Measurements from ENCODE around the gene NLRC5.

Gene NLRC5

DNA sequence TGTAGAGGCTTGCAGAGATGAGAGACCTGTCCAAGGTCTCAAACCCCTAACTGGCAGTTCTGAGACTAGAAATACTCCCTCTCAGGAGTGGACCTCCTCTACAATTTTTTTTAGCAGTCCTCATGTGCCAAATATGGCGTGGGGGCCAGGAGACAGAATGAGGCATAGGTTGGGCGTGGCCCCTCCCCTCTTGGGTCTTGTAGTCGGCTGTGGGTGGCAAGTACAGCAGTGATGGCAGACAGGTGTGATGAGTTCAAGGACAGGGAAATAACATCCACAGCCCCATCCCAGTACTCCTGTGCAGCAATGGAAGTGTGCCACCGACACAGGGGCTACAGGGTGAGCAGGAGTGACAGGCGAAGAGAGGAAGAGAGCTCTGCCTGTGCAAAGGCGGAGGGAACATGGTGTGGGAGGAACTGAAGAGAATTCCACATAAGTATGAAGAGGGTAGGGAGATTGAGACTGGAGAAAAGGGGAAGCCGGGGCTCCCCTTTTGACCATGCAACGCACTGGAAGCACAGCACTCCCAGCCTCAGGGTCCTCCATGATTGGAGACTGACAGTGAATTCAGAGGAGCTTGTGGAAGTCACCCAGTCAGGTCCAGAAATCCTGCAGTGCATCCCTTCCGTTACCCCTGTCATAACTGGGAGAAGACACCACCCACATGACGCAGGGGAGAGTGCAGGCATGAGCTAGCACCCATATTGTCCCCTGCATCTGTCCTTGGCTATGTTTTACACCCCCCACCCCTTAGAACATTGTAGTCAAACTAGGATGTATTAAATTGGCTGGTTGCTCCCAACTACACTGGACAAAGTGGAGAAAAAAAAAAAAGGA lies 42.4 kb upstream of the NLRC5 start:
- Histone ChIP-seq H4K8ac (ENCODE audit: low read length) (no peak overlapping the region), H2AK5ac (ENCODE audit: low read length, severe bottlenecking) (peak overlapping the region; percentile 4), H3K27me3 (ENCODE audit: control insufficient read depth in 1 of 2, insufficient read depth in 1 of 2, low read length in 2 of 2) (no peaks in the 10 kb centered on the region), H3K18ac (ENCODE audit: low read depth in 1 of 2, low read length in 2 of 2) (no peak overlapping the region), H3K9me3 (ENCODE audit: control insufficient read depth, low read length) (no peaks in the 10 kb centered on the region), H3K14ac (ENCODE audit: low read length in 2 of 2) (no peak overlapping the region), H3K23ac (ENCODE audit: low read length in 2 of 2) (no peak overlapping the region), H2BK15ac (ENCODE audit: low read depth, poor library complexity, severe bottlenecking) (no peak overlapping the region), H3K9ac (ENCODE audit: low read length) (no peak overlapping the region), H2BK5ac (ENCODE audit: low read depth, low read length, poor library complexity, severe bottlenecking) (no peak overlapping the region), H3K4me1 (ENCODE audit: control insufficient read depth, insufficient read depth, low read depth, low read length) (peaks cover 13% of the 10 kb centered on the region), H3K4me2 (ENCODE audit: low read length, poor library complexity, severe bottlenecking) (no peak overlapping the region), H4K91ac (ENCODE audit: low read length) (no peak overlapping the region), H2BK12ac (ENCODE audit: low read length in 2 of 2) (no peak overlapping the region), H2AFZ (ENCODE audit: low read depth, low read length) (no peak overlapping the region), H3K27ac (ENCODE audit: low read length, poor library complexity, severe bottlenecking) (no peak overlapping the region), H3K79me1 (replicated peaks; ENCODE audit: low read length, poor library complexity, severe bottlenecking) (no peaks in the 10 kb centered on the region), H3K4ac (ENCODE audit: low read depth in 1 of 2, low read length in 2 of 2) (no peak overlapping the region), H3K36me3 (ENCODE audit: control insufficient read depth in 1 of 2, insufficient read depth in 2 of 2, low read depth in 1 of 2, low read length in 2 of 2) (peaks cover 21 to 49% of the 10 kb centered on the region in 2 experiments), H2BK120ac (ENCODE audit: low read depth, low read length) (no peak overlapping the region), H3K4me3 (ENCODE audit: insufficient read depth in 1 of 2, low read depth in 1 of 2, low read length in 2 of 2) (no peak overlapping the region)
- DNase-seq, result no peak
- WGBS, result 97% methylated on average over 9 of the region's 10 CpGs

DNA sequence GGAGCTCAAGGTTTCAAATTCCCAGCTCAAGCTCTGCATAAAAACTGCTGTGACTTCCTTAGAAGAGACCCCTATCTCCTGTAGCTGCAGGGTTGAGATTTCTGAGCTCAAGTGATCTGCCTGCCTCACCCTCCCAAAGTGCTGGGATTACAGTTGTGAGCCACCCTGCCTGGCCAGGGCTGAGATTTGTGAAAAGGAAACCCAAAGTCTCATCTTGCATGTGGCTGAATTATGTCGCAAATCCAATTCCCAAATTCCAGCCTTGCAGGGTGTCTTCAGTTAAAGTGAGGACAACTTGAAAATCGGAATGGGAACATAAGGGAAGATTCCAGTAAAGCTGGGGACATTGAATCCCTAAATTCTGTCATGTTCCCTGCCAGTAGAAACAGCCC lies 41.8 kb upstream of the NLRC5 start:
- Histone ChIP-seq H3K79me1 (replicated peaks; ENCODE audit: low read length, poor library complexity, severe bottlenecking) (no peaks in the 10 kb centered on the region), H2AFZ (ENCODE audit: low read depth, low read length) (no peak overlapping the region), H3K27ac (ENCODE audit: low read length, poor library complexity, severe bottlenecking) (no peak overlapping the region), H3K36me3 (ENCODE audit: control insufficient read depth in 1 of 2, insufficient read depth in 2 of 2, low read depth in 1 of 2, low read length in 2 of 2) (peaks cover 16 to 42% of the 10 kb centered on the region in 2 experiments), H4K8ac (ENCODE audit: low read length) (no peak overlapping the region), H3K14ac (ENCODE audit: low read length in 2 of 2) (no peak overlapping the region), H3K4me1 (ENCODE audit: control insufficient read depth, insufficient read depth, low read depth, low read length) (peaks cover 13% of the 10 kb centered on the region), H3K18ac (ENCODE audit: low read depth in 1 of 2, low read length in 2 of 2) (no peak overlapping the region), H3K4me2 (ENCODE audit: low read length, poor library complexity, severe bottlenecking) (no peak overlapping the region), H2AK5ac (ENCODE audit: low read length, severe bottlenecking) (no peak overlapping the region), H3K4ac (ENCODE audit: low read depth in 1 of 2, low read length in 2 of 2) (no peak overlapping the region), H2BK12ac (ENCODE audit: low read length in 2 of 2) (no peak overlapping the region), H2BK5ac (ENCODE audit: low read depth, low read length, poor library complexity, severe bottlenecking) (no peak overlapping the region), H3K23ac (ENCODE audit: low read length in 2 of 2) (no peak overlapping the region), H2BK120ac (ENCODE audit: low read depth, low read length) (no peak overlapping the region), H3K9ac (ENCODE audit: low read length) (no peak overlapping the region), H3K27me3 (ENCODE audit: control insufficient read depth in 1 of 2, insufficient read depth in 1 of 2, low read length in 2 of 2) (no peaks in the 10 kb centered on the region), H3K4me3 (ENCODE audit: insufficient read depth in 1 of 2, low read depth in 1 of 2, low read length in 2 of 2) (no peak overlapping the region), H4K91ac (ENCODE audit: low read length) (no peak overlapping the region), H3K9me3 (ENCODE audit: control insufficient read depth, low read length) (no peaks in the 10 kb centered on the region), H2BK15ac (ENCODE audit: low read depth, poor library complexity, severe bottlenecking) (no peak overlapping the region)
- DNase-seq, result no peak
- WGBS, result 96% methylated on average over 2 of the region's 2 CpGs

DNA sequence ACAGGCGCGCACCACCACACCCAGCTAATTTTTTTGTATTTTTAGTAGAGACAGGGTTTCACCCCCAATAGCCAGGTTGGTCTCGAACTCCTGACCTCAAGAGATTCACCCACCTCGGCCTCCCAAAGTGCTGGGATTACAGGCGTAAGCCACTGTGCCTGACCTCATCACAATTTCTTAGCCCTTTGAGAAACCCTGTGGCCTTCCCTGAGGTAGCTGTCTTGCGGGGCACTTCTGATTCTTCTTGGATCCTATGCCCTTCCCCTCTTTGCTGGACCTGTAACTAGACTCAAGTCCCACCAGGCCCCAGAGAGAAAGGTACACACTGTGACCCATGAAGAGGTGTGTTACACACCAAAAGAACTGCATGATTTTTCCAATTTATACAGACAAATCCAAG lies 41.1 kb upstream of the NLRC5 start:
- Histone ChIP-seq H2BK15ac (ENCODE audit: low read depth, poor library complexity, severe bottlenecking) (no peak overlapping the region), H3K36me3 (ENCODE audit: control insufficient read depth in 1 of 2, insufficient read depth in 2 of 2, low read depth in 1 of 2, low read length in 2 of 2) (peaks cover 10 to 36% of the 10 kb centered on the region in 2 experiments), H3K9me3 (ENCODE audit: control insufficient read depth, low read length) (no peaks in the 10 kb centered on the region), H3K4ac (ENCODE audit: low read depth in 1 of 2, low read length in 2 of 2) (no peak overlapping the region), H3K4me2 (ENCODE audit: low read length, poor library complexity, severe bottlenecking) (no peak overlapping the region), H3K4me1 (ENCODE audit: control insufficient read depth, insufficient read depth, low read depth, low read length) (peaks cover 13% of the 10 kb centered on the region), H2BK120ac (ENCODE audit: low read depth, low read length) (no peak overlapping the region), H3K23ac (ENCODE audit: low read length in 2 of 2) (no peak overlapping the region), H3K79me1 (replicated peaks; ENCODE audit: low read length, poor library complexity, severe bottlenecking) (no peaks in the 10 kb centered on the region), H2AK5ac (ENCODE audit: low read length, severe bottlenecking) (no peak overlapping the region), H2AFZ (ENCODE audit: low read depth, low read length) (no peak overlapping the region), H3K18ac (ENCODE audit: low read depth in 1 of 2, low read length in 2 of 2) (no peak overlapping the region), H2BK5ac (ENCODE audit: low read depth, low read length, poor library complexity, severe bottlenecking) (no peak overlapping the region), H3K9ac (ENCODE audit: low read length) (no peak overlapping the region), H3K27me3 (ENCODE audit: control insufficient read depth in 1 of 2, insufficient read depth in 1 of 2, low read length in 2 of 2) (no peaks in the 10 kb centered on the region), H4K91ac (ENCODE audit: low read length) (no peak overlapping the region), H4K8ac (ENCODE audit: low read length) (no peak overlapping the region), H3K14ac (ENCODE audit: low read length in 2 of 2) (no peak overlapping the region), H3K4me3 (ENCODE audit: insufficient read depth in 1 of 2, low read depth in 1 of 2, low read length in 2 of 2) (no peak overlapping the region), H3K27ac (ENCODE audit: low read length, poor library complexity, severe bottlenecking) (no peak overlapping the region), H2BK12ac (ENCODE audit: low read length in 2 of 2) (no peak overlapping the region)
- DNase-seq, result no peak
- WGBS, result 97% methylated on average over 6 of the region's 6 CpGs

DNA sequence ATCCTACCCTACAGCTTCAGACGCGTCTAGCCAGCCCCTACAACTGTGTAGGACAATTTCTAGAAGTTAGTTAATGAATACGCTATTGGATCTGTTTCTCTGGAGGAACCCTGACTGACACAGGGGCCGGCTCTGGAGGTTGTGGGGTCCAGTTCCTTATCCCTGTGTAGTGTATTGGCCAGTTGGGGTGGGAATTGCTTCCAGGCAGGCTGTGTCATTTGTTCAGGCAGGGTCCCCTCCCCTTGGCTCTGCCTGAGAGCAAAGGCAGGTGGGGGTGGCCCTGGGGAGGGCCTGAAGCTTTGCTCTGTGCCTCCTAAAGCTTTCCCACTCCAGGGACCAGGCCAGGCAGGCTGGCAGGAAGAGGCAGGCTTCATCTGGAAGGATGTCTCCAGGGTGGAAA lies 39.3 kb upstream of the NLRC5 start:
- H2BK5ac ChIP-seq (ENCODE audit: low read depth, low read length, poor library complexity, severe bottlenecking), result no peak overlapping the region
- H3K9ac ChIP-seq (ENCODE audit: low read length), result no peak overlapping the region
- H2BK12ac ChIP-seq (ENCODE audit: low read length in 2 of 2), result no peak overlapping the region
- no peaks in the 10 kb centered on the region for H3K27me3 ChIP-seq (ENCODE audit: control insufficient read depth in 1 of 2, insufficient read depth in 1 of 2, low read length in 2 of 2)
- no peaks in the 10 kb centered on the region for H3K9me3 ChIP-seq (ENCODE audit: control insufficient read depth, low read length)
- no peak overlapping the region for H2AK5ac ChIP-seq (ENCODE audit: low read length, severe bottlenecking)
- no peak overlapping the region for H3K27ac ChIP-seq (ENCODE audit: low read length, poor library complexity, severe bottlenecking)
- no peak overlapping the region for H3K14ac ChIP-seq (ENCODE audit: low read length in 2 of 2)
- H2BK120ac ChIP-seq (ENCODE audit: low read depth, low read length), result no peak overlapping the region
- no peak overlapping the region for H3K4me2 ChIP-seq (ENCODE audit: low read length, poor library complexity, severe bottlenecking)
- WGBS, result 95% methylated on average over 3 of the region's 4 CpGs
- peaks cover 10% of the 10 kb centered on the region for H3K4me1 ChIP-seq (ENCODE audit: control insufficient read depth, insufficient read depth, low read depth, low read length)
- H3K36me3 ChIP-seq (ENCODE audit: control insufficient read depth in 1 of 2, insufficient read depth in 2 of 2, low read depth in 1 of 2, low read length in 2 of 2), result peaks cover 7 to 18% of the 10 kb centered on the region in 2 experiments
- H3K4ac ChIP-seq (ENCODE audit: low read depth in 1 of 2, low read length in 2 of 2), result peak overlapping the region in 1 of 2 experiments; percentile 53
- no peak overlapping the region for H2BK15ac ChIP-seq (ENCODE audit: low read depth, poor library complexity, severe bottlenecking)
- no peaks in the 10 kb centered on the region for H3K79me1 ChIP-seq (replicated peaks; ENCODE audit: low read length, poor library complexity, severe bottlenecking)
- H3K4me3 ChIP-seq (ENCODE audit: insufficient read depth in 1 of 2, low read depth in 1 of 2, low read length in 2 of 2), result no peak overlapping the region
- no peak overlapping the region for H4K8ac ChIP-seq (ENCODE audit: low read length)
- H4K91ac ChIP-seq (ENCODE audit: low read length), result no peak overlapping the region
- no peak for DNase-seq
- no peak overlapping the region for H3K23ac ChIP-seq (ENCODE audit: low read length in 2 of 2)
- H3K18ac ChIP-seq (ENCODE audit: low read depth in 1 of 2, low read length in 2 of 2), result no peak overlapping the region
- H2AFZ ChIP-seq (ENCODE audit: low read depth, low read length), result no peak overlapping the region
